MM.1S (cell line): Measurements from ENCODE around the gene FAT2.
"Not testable (repeated sequence)": the region's sequence is repeated elsewhere in the genome, so short reads cannot be mapped to it uniquely, and the experiment has no call there.

ENCODE experiments used
- DNase-seq: peaks from one replicate; pipeline ENCODE4 v3.0.0-alpha.2; 2015
- H2AFZ ChIP-seq: fragments of 300-600 bp; sonication (generic); 2 replicates; pipeline ENCODE4 v1.6.0; 2016; ENCODE audit warnings: antibody characterized with exemption, low read length
- H3F3A ChIP-seq: fragments of 300-600 bp; sonication (generic); 2 replicates; pipeline ENCODE4 v1.6.1; 2016; ENCODE audit warnings: mild to moderate bottlenecking, antibody characterized with exemption, low read length, moderate library complexity, mixed read lengths; ENCODE audit not compliant: insufficient read depth
- H3K27ac ChIP-seq: fragments of 300-600 bp; sonication (generic); 2 replicates; pipeline ENCODE4 v1.5.1; 2016; ENCODE audit warnings: mild to moderate bottlenecking, low read length
- H3K27me3 ChIP-seq: fragments of 300-600 bp; sonication (generic); replicated peaks from 2 replicates; pipeline ENCODE4 v1.6.0; 2016; ENCODE audit warnings: low read length; ENCODE audit not compliant: insufficient read depth
- H3K36me3 ChIP-seq: fragments of 300-600 bp; sonication (generic); replicated peaks from 2 replicates; pipeline ENCODE4 v1.6.1; 2016; ENCODE audit warnings: mild to moderate bottlenecking, low read length, mixed read lengths; ENCODE audit not compliant: insufficient read depth
- H3K4me1 ChIP-seq: fragments of 300-600 bp; sonication (generic); 2 replicates; pipeline ENCODE4 v1.6.1; 2016; ENCODE audit warnings: low read length, mixed read lengths
- H3K4me2 ChIP-seq: fragments of 300-600 bp; sonication (generic); 2 replicates; pipeline ENCODE4 v1.6.0; 2016; ENCODE audit warnings: low read depth, low read length
- H3K4me3 ChIP-seq: fragments of 300-600 bp; sonication (generic); 2 replicates; pipeline ENCODE4 v1.5.1; 2016; ENCODE audit warnings: low read length, mixed read lengths
- H3K79me2 ChIP-seq: fragments of 300-600 bp; sonication (generic); 2 replicates; pipeline ENCODE4 v1.6.1; 2016; ENCODE audit warnings: mixed run types, low read length, mixed read lengths
- H3K9ac ChIP-seq: fragments of 300-600 bp; sonication (generic); 2 replicates; pipeline ENCODE4 v1.6.1; 2016; ENCODE audit warnings: low read length, mixed read lengths
- H3K9me2 ChIP-seq: fragments of 300-600 bp; sonication (generic); replicated peaks from 2 replicates; pipeline ENCODE4 v1.6.1; 2016; ENCODE audit warnings: mild to moderate bottlenecking, low read length, mixed read lengths; ENCODE audit not compliant: insufficient read depth
- H3K9me3 ChIP-seq: fragments of 300-600 bp; sonication (generic); replicated peaks from 2 replicates; pipeline ENCODE4 v1.6.1; 2016; ENCODE audit warnings: mild to moderate bottlenecking, low read length, mixed read lengths; ENCODE audit not compliant: insufficient read depth
- H4K20me1 ChIP-seq: fragments of 300-600 bp; sonication (generic); 2 replicates; pipeline ENCODE4 v1.6.1; 2016; ENCODE audit warnings: mild to moderate bottlenecking, low read length, moderate library complexity, mixed read lengths; ENCODE audit not compliant: insufficient read depth
- EZH2 ChIP-seq: fragments of 300-600 bp; sonication (generic); optimal IDR thresholded peaks from 2 replicates; pipeline ENCODE3; 2017; ENCODE audit warnings: low read depth, mild to moderate bottlenecking, antibody characterized with exemption, low read length, mixed read lengths
- EZH2phosphoT487 ChIP-seq: fragments of 300-600 bp; sonication (generic); IDR thresholded peaks from 2 replicates; pipeline ENCODE4 v1.6.1; 2018; ENCODE audit warnings: antibody characterized with exemption, low read length
- TF ChIP-seq, protein P1 (sequence below): fragments of 300-600 bp; sonication (generic); IDR thresholded peaks from 2 replicates; pipeline ENCODE4 v1.5.1; 2016; ENCODE audit warnings: antibody characterized with exemption, low read length, mixed read lengths

The FAT2 gene

DNA sequence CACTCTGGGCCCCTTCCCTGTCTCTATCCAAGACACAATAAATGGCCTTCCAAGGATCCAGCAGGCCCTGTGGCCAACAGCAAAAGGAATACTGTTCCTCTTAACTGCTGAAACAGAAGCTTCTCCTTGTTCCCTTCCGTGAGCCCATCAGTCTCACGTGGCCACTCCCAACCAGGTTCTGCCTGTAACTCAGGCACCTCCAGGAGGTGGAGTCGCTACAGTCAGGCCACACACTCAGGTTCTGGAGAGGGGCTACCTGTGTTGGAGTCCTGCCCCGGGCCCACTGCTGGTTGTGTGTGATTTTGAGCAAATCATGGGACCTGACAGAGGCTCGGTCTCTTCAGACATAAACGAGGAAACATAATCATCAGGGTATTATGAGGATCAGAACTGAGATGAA, 10.3 kb downstream of the FAT2 start:
- no peaks in the 10 kb centered on the region for H3F3A ChIP-seq
- H3K9me3 ChIP-seq = no peaks in the 10 kb centered on the region
- H3K4me1 ChIP-seq = no peaks in the 10 kb centered on the region
- H3K36me3 ChIP-seq = no peaks in the 10 kb centered on the region
- DNase-seq = no peak
- no peak overlapping the region for H3K9ac ChIP-seq
- H3K27ac ChIP-seq = no peak overlapping the region
- H3K4me3 ChIP-seq = no peak overlapping the region
- H3K9me2 ChIP-seq = no peaks in the 10 kb centered on the region
- H4K20me1 ChIP-seq = no peaks in the 10 kb centered on the region
- H3K4me2 ChIP-seq = no peak overlapping the region
- no peaks in the 10 kb centered on the region for H3K79me2 ChIP-seq
- no peak overlapping the region for H2AFZ ChIP-seq
- TF ChIP-seq, protein P1, sequence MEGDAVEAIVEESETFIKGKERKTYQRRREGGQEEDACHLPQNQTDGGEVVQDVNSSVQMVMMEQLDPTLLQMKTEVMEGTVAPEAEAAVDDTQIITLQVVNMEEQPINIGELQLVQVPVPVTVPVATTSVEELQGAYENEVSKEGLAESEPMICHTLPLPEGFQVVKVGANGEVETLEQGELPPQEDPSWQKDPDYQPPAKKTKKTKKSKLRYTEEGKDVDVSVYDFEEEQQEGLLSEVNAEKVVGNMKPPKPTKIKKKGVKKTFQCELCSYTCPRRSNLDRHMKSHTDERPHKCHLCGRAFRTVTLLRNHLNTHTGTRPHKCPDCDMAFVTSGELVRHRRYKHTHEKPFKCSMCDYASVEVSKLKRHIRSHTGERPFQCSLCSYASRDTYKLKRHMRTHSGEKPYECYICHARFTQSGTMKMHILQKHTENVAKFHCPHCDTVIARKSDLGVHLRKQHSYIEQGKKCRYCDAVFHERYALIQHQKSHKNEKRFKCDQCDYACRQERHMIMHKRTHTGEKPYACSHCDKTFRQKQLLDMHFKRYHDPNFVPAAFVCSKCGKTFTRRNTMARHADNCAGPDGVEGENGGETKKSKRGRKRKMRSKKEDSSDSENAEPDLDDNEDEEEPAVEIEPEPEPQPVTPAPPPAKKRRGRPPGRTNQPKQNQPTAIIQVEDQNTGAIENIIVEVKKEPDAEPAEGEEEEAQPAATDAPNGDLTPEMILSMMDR = no peak
- no peak for TF ChIP-seq EZH2
- TF ChIP-seq EZH2phosphoT487 = no peak
- H3K27me3 ChIP-seq = no peaks in the 10 kb centered on the region

- TF ChIP-seq EZH2 (no peak), EZH2phosphoT487 (no peak)
- TF ChIP-seq, protein P1 = no peak
- H3K27me3 ChIP-seq = no peaks in the 10 kb centered on the region
- no peaks in the 10 kb centered on the region for H3K36me3 ChIP-seq
- no peak overlapping the region for H3K4me2 ChIP-seq
- H3K27ac ChIP-seq = no peak overlapping the region
- H3K9ac ChIP-seq = no peak overlapping the region
- no peak overlapping the region for H2AFZ ChIP-seq
- H3K4me3 ChIP-seq = no peak overlapping the region
- H3K4me1 ChIP-seq = no peaks in the 10 kb centered on the region
- no peaks in the 10 kb centered on the region for H3F3A ChIP-seq
- no peaks in the 10 kb centered on the region for H3K9me3 ChIP-seq
- no peaks in the 10 kb centered on the region for H3K9me2 ChIP-seq
- no peaks in the 10 kb centered on the region for H3K79me2 ChIP-seq
- DNase-seq = no peak
- no peaks in the 10 kb centered on the region for H4K20me1 ChIP-seq
Observed at GRCh38 chr5:151580239-151580638, 10.9 kb downstream of the FAT2 start.

DNA sequence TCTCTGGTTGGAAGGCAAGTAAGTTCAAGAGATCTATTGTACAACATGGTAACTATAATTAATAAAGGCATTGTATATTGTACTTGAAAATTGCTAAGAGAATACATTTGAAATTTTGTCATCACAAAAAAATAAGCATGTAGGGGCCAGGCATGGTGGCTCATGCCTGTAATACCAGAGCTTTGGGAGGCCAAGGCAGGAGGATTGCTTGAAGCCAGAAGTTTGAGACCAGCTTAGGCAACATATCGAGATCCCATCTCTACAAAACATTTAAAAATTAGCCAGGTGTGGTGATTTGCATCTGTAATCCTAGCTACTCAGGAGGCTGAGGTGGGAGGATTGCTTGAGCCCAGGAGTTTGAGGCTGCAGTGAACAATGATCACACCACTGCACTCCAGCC, 12.0 kb downstream of the FAT2 start:
- not testable (repeated sequence) for H3K36me3 ChIP-seq, H3K27ac ChIP-seq, H3K79me2 ChIP-seq, H3K9me2 ChIP-seq, H4K20me1 ChIP-seq, H3K4me1 ChIP-seq, H3F3A ChIP-seq, DNase-seq, H2AFZ ChIP-seq, H3K4me3 ChIP-seq, H3K27me3 ChIP-seq, H3K9ac ChIP-seq, H3K4me2 ChIP-seq, H3K9me3 ChIP-seq

DNA sequence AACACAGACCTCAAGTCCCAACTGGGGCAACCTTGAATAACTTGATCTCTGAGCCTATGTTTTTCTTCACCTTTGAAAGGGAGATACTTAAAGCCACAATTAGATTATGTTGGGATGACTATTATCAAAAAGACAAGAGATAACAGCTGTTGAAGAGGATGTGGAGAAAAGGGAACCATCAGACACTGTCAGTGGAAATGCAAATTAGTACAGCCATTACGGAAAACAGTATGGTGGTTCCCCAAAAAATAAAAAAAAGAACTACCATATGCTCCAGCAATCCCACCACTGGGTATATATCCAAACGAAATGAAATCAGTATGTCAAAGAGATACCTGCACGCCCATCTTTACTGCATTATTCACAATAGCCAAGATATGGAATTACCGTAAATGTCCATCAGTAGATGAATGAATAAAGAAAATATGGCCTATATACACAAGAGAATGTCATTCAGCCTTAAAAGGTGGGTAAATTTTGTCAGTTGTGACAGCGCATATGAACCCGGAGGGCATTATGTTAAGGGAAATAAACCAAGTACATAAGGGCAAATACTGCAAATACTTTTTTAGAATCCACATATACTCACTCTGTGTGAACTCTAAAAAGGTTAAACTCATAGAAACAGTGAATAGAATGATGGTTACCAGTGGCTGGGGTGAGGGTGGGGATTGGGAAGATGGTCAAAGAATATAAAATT, 12.7 kb downstream of the FAT2 start:
- no peak overlapping the region for H2AFZ ChIP-seq
- H3F3A ChIP-seq = no peaks in the 10 kb centered on the region
- TF ChIP-seq EZH2 = no peak
- TF ChIP-seq, protein P1 = no peak
- no peak for TF ChIP-seq EZH2phosphoT487
- no peaks in the 10 kb centered on the region for H3K79me2 ChIP-seq
- no peaks in the 10 kb centered on the region for H3K27me3 ChIP-seq
- no peaks in the 10 kb centered on the region for H3K4me1 ChIP-seq
- H3K36me3 ChIP-seq = no peaks in the 10 kb centered on the region
- no peaks in the 10 kb centered on the region for H3K9me3 ChIP-seq
- H4K20me1 ChIP-seq = no peaks in the 10 kb centered on the region
- no peak overlapping the region for H3K27ac ChIP-seq
- no peak for DNase-seq
- no peak overlapping the region for H3K4me3 ChIP-seq
- no peak overlapping the region for H3K9ac ChIP-seq
- no peaks in the 10 kb centered on the region for H3K9me2 ChIP-seq
- H3K4me2 ChIP-seq = no peak overlapping the region
